Right hindlimb (tissue), 1 donor: ENCODE data around the gene ADAMTS2.

ENCODE experiments used
- DNase-seq: peaks from one replicate; pipeline ENCODE4 v3.0.0-alpha.2; 2018

ADAMTS2 gene

GRCh38 chr5:179208706-179209358 lies 136.4 kb downstream of the ADAMTS2 start:
- no peak for DNase-seq

GRCh38 chr5:179207920-179208705 lies 137.1 kb downstream of the ADAMTS2 start:
- no peak for DNase-seq

GRCh38 chr5:179207470-179207869 lies 137.8 kb downstream of the ADAMTS2 start:
- no peak for DNase-seq

GRCh38 chr5:179206366-179206765 lies 138.9 kb downstream of the ADAMTS2 start:
- no peak for DNase-seq

GRCh38 chr5:179205277-179205676 lies 140.0 kb downstream of the ADAMTS2 start:
- no peak for DNase-seq

- no peak for DNase-seq
These were observed 140.7 kb downstream of the ADAMTS2 start for GRCh38 chr5:179204572-179204971.

- DNase-seq: no peak
These were observed 142.0 kb downstream of the ADAMTS2 start for GRCh38 chr5:179203248-179203647.

GRCh38 chr5:179201986-179202385 lies 143.3 kb downstream of the ADAMTS2 start:
- DNase-seq: no peak

- DNase-seq: no peak
These were observed 146.0 kb downstream of the ADAMTS2 start for GRCh38 chr5:179199246-179199645.

- DNase-seq: no peak
These were observed 146.4 kb downstream of the ADAMTS2 start for GRCh38 chr5:179198825-179199224.

- DNase-seq: no peak
These were observed 148.7 kb downstream of the ADAMTS2 start for GRCh38 chr5:179196405-179197079.

GRCh38 chr5:179195561-179196404 lies 149.5 kb downstream of the ADAMTS2 start:
- no peak for DNase-seq

- DNase-seq: no peak
These were observed 150.3 kb downstream of the ADAMTS2 start for GRCh38 chr5:179194941-179195381.

GRCh38 chr5:179194201-179194910 lies 150.9 kb downstream of the ADAMTS2 start:
- no peak for DNase-seq

GRCh38 chr5:179193746-179194145 lies 151.5 kb downstream of the ADAMTS2 start:
- no peak for DNase-seq

GRCh38 chr5:179192891-179193470 lies 152.3 kb downstream of the ADAMTS2 start:
- no peak for DNase-seq

GRCh38 chr5:179192185-179192890 lies 152.9 kb downstream of the ADAMTS2 start:
- DNase-seq: no peak

GRCh38 chr5:179191506-179192184 lies 153.6 kb downstream of the ADAMTS2 start:
- DNase-seq: no peak

GRCh38 chr5:179190851-179191505 lies 154.3 kb downstream of the ADAMTS2 start:
- DNase-seq: peak; percentile 18

GRCh38 chr5:179188636-179189035 lies 156.6 kb downstream of the ADAMTS2 start:
- DNase-seq: no peak
